Adrenal gland (tissue), 5 donors: ENCODE measurements around the gene ADCY1.

Source experiments
- CTCF ChIP-seq, 6 experiments: fragments of 450-650 bp in 4 of 6; fragments of 200-600 bp in 2 of 6; sonication (generic) in 1 of 6; IDR thresholded peaks; 1 replicate in 5 of 6; 2 replicates in 1 of 6; pipeline versions ENCODE4 v1.5.1 to v1.8.0; 2016 to 2021; ENCODE audit warnings: antibody characterized with exemption in 6 of 6, mild to moderate bottlenecking in 2 of 6, moderate library complexity in 1 of 6
- POLR2A ChIP-seq, 2 donors: fragments of 450-650 bp; IDR thresholded peaks; one replicate each; pipeline ENCODE4 v1.6.1; 2017; ENCODE audit warnings: antibody characterized with exemption in 2 of 2, mild to moderate bottlenecking in 2 of 2, moderate library complexity in 1 of 2
- donor health status: DM: no; HTN: no; CAD: no.

GRCh38 chr7:45703373-45703821, 129.2 kb downstream of the ADCY1 start:
- TF ChIP-seq CTCF (IDR thresholded peaks at IDR 0.05) (no peak), POLR2A (IDR thresholded peaks at IDR 0.05) (no peak)
